DND-41 (cell line): ENCODE measurements around the gene UNC45A.
A peak's percentile ranks its signal among the peaks of the same experiment; 100 is the strongest.

Experiments used
- ATAC-seq: fragments of 200-7000 bp; cut with Tn5 transposase; 3 replicates; pipeline ENCODE4 v1.9.1; 2021; ENCODE audit warnings: low read depth; ENCODE audit not compliant: insufficient read depth
- DNase-seq: peaks from one replicate; pipeline ENCODE4 v3.0.0-alpha.2; 2020
- H2AFZ ChIP-seq: 2 replicates; pipeline ENCODE4 v1.6.0; 2012; ENCODE audit warnings: low read depth, low read length
- H3K27ac ChIP-seq: 2 replicates; pipeline ENCODE4 v1.5.1; 2012; ENCODE audit warnings: low read length, inconsistent platforms
- H3K27me3 ChIP-seq: fragments of 200-600 bp; sonication (generic); 2 replicates; pipeline ENCODE4 v1.6.0; 2012; ENCODE audit warnings: low read length, mild to moderate bottlenecking, inconsistent platforms; ENCODE audit not compliant: insufficient read depth, poor library complexity
- H3K36me3 ChIP-seq: 2 replicates; pipeline ENCODE4 v1.5.1; 2012; ENCODE audit warnings: low read length, inconsistent platforms; ENCODE audit not compliant: insufficient read depth
- H3K4me1 ChIP-seq: 2 replicates; pipeline ENCODE4 v1.5.1; 2012; ENCODE audit warnings: mild to moderate bottlenecking, low read length; ENCODE audit not compliant: insufficient read depth
- H3K4me2 ChIP-seq: 2 replicates; pipeline ENCODE4 v1.6.0; 2012; ENCODE audit warnings: mild to moderate bottlenecking, moderate library complexity, low read length, inconsistent platforms; ENCODE audit not compliant: insufficient read depth
- H3K4me3 ChIP-seq, 2 experiments: fragments of 200-600 bp in 1 of 2; shearing (Covaris generic) in 1 of 2; 2 replicates each; pipeline ENCODE4 v1.5.1; 2012 to 2016; ENCODE audit warnings: inconsistent platforms in 2 of 2, low read length in 2 of 2, mild to moderate bottlenecking in 2 of 2, low read depth in 1 of 2, moderate library complexity in 1 of 2
- H3K79me2 ChIP-seq: 2 replicates; pipeline ENCODE4 v1.6.0; 2012; ENCODE audit warnings: low read length, inconsistent platforms; ENCODE audit not compliant: insufficient read depth
- H3K9ac ChIP-seq: 2 replicates; pipeline ENCODE4 v1.6.0; 2012; ENCODE audit warnings: low read depth, mild to moderate bottlenecking, inconsistent platforms, low read length, moderate library complexity
- H3K9me3 ChIP-seq: 2 replicates; pipeline ENCODE4 v1.5.1; 2012; ENCODE audit warnings: low read length, moderate library complexity, mild to moderate bottlenecking, inconsistent platforms; ENCODE audit not compliant: insufficient read depth, severe bottlenecking
- H4K20me1 ChIP-seq: 2 replicates; pipeline ENCODE4 v1.6.0; 2012; ENCODE audit warnings: low read length; ENCODE audit not compliant: insufficient read depth
- EZH2 ChIP-seq: IDR thresholded peaks from 3 replicates; pipeline ENCODE4 v1.6.1; 2012; ENCODE audit warnings: borderline replicate concordance, low read depth, mild to moderate bottlenecking, moderate library complexity, low read length, inconsistent platforms; ENCODE audit not compliant: severe bottlenecking
- TF ChIP-seq, protein P1 (sequence below): IDR thresholded peaks from 2 replicates; pipeline ENCODE4 v1.5.1; 2012; ENCODE audit warnings: borderline replicate concordance, low read length, moderate library complexity, mild to moderate bottlenecking; ENCODE audit not compliant: poor library complexity, severe bottlenecking; ENCODE audit errors: extremely low read depth

Gene UNC45A

DNA sequence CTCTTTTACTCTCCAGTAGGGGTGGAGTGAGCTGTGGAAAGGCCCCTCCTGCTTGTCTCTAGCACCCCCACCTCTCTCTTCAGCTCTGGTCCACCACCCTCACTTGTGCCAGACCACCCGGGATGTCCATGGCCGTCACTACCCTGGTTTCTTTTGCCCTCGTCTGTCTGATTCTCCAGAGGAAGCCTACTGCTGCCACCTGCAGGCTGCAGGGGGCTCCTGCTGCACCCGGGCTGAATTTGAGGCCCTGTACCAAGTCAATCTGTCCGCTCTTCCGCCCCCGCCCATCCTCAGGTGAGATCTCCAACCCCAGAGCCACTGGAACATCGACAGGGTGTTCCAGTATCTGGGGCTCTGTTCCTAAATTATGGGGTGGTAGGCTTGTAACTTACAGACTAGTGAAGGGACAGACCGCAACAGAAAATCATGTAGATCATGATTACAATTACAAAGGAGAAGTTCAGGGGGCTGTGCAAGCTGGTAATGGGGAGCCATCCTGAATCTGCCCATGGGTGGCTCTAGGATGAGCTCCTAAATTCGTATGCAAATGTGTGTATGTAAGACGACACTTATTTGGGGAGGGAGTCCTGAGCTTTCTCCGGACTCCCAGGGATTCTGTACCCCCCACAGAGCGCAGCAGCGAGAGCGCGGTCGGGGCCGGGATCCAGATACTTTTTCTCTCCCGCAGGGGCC, 683 bp upstream of the UNC45A start:
- H3K9ac ChIP-seq, result peak overlapping the region; percentile 71
- peaks cover 35% of the 10 kb centered on the region for H3K79me2 ChIP-seq
- H4K20me1 ChIP-seq, result no peaks in the 10 kb centered on the region
- H3K36me3 ChIP-seq, result peaks cover 23% of the 10 kb centered on the region
- H3K4me2 ChIP-seq, result peak overlapping the region; percentile 93
- H3K27ac ChIP-seq, result peak overlapping the region; percentile 63
- TF ChIP-seq EZH2, result no peak
- TF ChIP-seq, protein P1, sequence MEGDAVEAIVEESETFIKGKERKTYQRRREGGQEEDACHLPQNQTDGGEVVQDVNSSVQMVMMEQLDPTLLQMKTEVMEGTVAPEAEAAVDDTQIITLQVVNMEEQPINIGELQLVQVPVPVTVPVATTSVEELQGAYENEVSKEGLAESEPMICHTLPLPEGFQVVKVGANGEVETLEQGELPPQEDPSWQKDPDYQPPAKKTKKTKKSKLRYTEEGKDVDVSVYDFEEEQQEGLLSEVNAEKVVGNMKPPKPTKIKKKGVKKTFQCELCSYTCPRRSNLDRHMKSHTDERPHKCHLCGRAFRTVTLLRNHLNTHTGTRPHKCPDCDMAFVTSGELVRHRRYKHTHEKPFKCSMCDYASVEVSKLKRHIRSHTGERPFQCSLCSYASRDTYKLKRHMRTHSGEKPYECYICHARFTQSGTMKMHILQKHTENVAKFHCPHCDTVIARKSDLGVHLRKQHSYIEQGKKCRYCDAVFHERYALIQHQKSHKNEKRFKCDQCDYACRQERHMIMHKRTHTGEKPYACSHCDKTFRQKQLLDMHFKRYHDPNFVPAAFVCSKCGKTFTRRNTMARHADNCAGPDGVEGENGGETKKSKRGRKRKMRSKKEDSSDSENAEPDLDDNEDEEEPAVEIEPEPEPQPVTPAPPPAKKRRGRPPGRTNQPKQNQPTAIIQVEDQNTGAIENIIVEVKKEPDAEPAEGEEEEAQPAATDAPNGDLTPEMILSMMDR, result peak; percentile 96
- DNase-seq, result peak; percentile 86
- H3K4me3 ChIP-seq, result peak overlapping the region; percentile 60 to 69; a peak in 3 of 4 replicates
- peak; percentile 38 for ATAC-seq
- peak overlapping the region; percentile 77 for H2AFZ ChIP-seq
- no peaks in the 10 kb centered on the region for H3K27me3 ChIP-seq
- peaks cover 59% of the 10 kb centered on the region for H3K4me1 ChIP-seq
- no peaks in the 10 kb centered on the region for H3K9me3 ChIP-seq

DNA sequence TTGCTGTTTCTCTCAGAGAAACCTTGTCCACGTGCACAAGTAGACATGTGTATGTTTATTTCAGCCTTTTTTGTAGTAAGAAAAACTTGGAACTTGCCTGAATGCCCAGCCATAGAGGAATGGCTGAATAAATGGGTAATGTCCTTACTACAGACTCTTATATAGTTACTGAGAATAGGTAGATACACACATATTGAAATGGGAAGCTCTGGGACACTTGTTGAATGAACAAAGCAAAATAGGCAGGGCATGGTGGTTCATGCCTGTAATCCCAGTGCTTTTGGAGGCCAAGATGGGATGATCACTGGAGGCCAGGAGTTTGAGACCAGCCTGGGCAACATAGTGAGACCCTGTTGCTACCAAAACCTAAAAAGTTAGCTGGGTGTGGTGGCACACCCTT, 1.7 kb downstream of the UNC45A start:
- ATAC-seq (no peak), DNase-seq (no peak)
- Histone ChIP-seq H3K4me2 (peak overlapping the region; percentile 93; the same call in 1 of the 2 replicates), H3K36me3 (peaks cover 40% of the 10 kb centered on the region), H3K9ac (no peak overlapping the region), H3K4me3 (no peak overlapping the region), H3K79me2 (peaks cover 21% of the 10 kb centered on the region), H2AFZ (no peak overlapping the region), H3K27me3 (no peaks in the 10 kb centered on the region), H3K9me3 (no peaks in the 10 kb centered on the region), H4K20me1 (no peaks in the 10 kb centered on the region), H3K4me1 (peaks cover 43% of the 10 kb centered on the region), H3K27ac (no peak overlapping the region)
- TF ChIP-seq, protein P1, result no peak
- TF ChIP-seq EZH2, result no peak

DNA sequence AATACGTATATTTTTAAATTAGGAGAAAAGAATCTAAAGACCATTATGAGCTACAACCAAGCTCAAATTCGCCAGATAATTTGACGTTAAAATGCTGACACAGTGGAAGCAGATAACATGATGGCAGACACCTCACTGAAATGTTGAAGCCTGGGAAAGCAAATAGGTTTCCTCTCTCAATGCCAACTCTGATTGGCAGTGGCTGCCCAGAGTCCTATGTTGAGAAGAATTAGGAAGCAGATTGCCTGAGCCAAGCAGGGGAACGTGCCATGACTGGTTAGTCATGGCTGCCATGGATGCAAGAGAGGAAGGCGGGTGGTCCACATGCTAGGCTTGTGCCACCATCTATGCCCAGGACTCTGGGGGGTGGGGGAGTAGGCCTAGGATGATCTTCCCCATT, 3.2 kb downstream of the UNC45A start:
- Histone ChIP-seq H3K27me3 (no peaks in the 10 kb centered on the region), H3K27ac (no peak overlapping the region), H3K36me3 (peaks cover 54% of the 10 kb centered on the region), H3K4me1 (peaks cover 32% of the 10 kb centered on the region), H3K9me3 (no peaks in the 10 kb centered on the region), H3K4me3 (no peak overlapping the region), H4K20me1 (no peaks in the 10 kb centered on the region), H3K79me2 (peaks cover 17% of the 10 kb centered on the region), H3K4me2 (no peak overlapping the region), H3K9ac (no peak overlapping the region), H2AFZ (no peak overlapping the region)
- ATAC-seq (no peak), DNase-seq (no peak)
- TF ChIP-seq EZH2, result no peak
- TF ChIP-seq, protein P1, result no peak

DNA sequence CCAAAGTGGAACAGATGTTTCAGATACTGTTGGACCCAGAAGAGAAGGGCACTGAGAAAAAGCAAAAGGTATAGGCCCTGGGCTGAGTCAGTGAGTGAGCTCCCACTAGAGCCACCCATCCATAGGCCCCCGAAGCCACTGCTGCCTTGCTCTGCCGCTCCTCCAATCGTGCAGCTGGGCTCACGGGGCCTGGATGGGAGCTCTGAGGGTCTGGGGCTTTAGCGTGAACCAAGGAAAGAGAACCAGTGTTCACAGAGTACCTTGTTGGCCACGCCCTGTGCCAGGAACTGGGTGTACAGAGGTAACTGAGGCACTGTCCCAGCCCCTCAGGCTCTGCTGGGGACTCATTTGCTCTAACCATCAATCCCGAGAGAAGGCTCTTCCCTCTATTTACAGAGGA, 4.7 kb downstream of the UNC45A start:
- Histone ChIP-seq H3K9ac (no peak overlapping the region), H4K20me1 (no peaks in the 10 kb centered on the region), H3K4me2 (no peak overlapping the region), H3K36me3 (peaks cover 67% of the 10 kb centered on the region), H3K27me3 (no peaks in the 10 kb centered on the region), H3K27ac (no peak overlapping the region), H2AFZ (no peak overlapping the region), H3K4me3 (no peak overlapping the region), H3K9me3 (no peaks in the 10 kb centered on the region), H3K79me2 (peaks cover 17% of the 10 kb centered on the region), H3K4me1 (peaks cover 18% of the 10 kb centered on the region)
- no peak for ATAC-seq
- TF ChIP-seq, protein P1, result no peak
- TF ChIP-seq EZH2, result no peak
- no peak for DNase-seq
